Spinal cord (tissue), 10 donors: ENCODE results near the gene NKAIN1. TPM values are rescaled to one million over a fixed set of nuclear protein-coding genes. Genes with fewer than 3 reads are reported as not detected.

Experiments used
- DNase-seq, 6 donors: peaks; one replicate each; pipeline versions ENCODE4 v3.0.0 to v3.0.0-alpha.2; 2013 to 2015; ENCODE audit warnings: low spot score in 6 of 6, low read depth in 4 of 6
- H3K27ac ChIP-seq: one replicate; pipeline ENCODE4 v1.5.1; 2013; ENCODE audit warnings: low read depth, low read length, control low read depth
- H3K27me3 ChIP-seq: one replicate; pipeline ENCODE4 v1.6.1; 2013; ENCODE audit warnings: low read length; ENCODE audit not compliant: control insufficient read depth, insufficient read depth
- H3K36me3 ChIP-seq: one replicate; pipeline ENCODE4 v1.6.1; 2013; ENCODE audit warnings: low read length; ENCODE audit not compliant: control insufficient read depth, insufficient read depth
- H3K4me1 ChIP-seq: one replicate; pipeline ENCODE4 v1.6.1; 2013; ENCODE audit warnings: low read length; ENCODE audit not compliant: control insufficient read depth, insufficient read depth
- H3K4me3 ChIP-seq: one replicate; pipeline ENCODE4 v1.5.1; 2013; ENCODE audit warnings: low read depth, low read length, control low read depth
- H3K9me3 ChIP-seq: one replicate; pipeline ENCODE4 v1.6.1; 2013; ENCODE audit warnings: low read length; ENCODE audit not compliant: control insufficient read depth, insufficient read depth
- WGBS: methylation state at CpG from one replicate; pipeline ENCODE4 v1.1.5; 2013; ENCODE audit warnings: missing lambda C conversion rate; ENCODE audit not compliant: insufficient coverage; 5-methylcytosine and 5-hydroxymethylcytosine counted together
- polyA plus RNA-seq, 2 donors: library from polyadenylated mRNA; unstranded; fragments of 120-200 nt; gene quantifications; one replicate each; pipeline ENCODE4 v1.2.1, GENCODE V29; 2013; ENCODE audit not compliant: insufficient read length in 2 of 2
- total RNA-seq, 2 donors: library from RNA; depleted of rRNA in 1 of 2; stranded (reverse); fragments of 120-200 nt in 1 of 2; fragments of >200 nt in 1 of 2; gene quantifications; one replicate each; pipeline versions ENCODE4 v1.2.3 to v1.2.4, GENCODE V29; 2013 to 2014
- donor health status: healthy.

NKAIN1 gene
- total and polyA plus RNA-seq, 4 donors: 8.8 to 56.5 (median 34.4) TPM

GRCh38 chr1:31238986-31239613, 587 bp downstream of the NKAIN1 start:
- Histone ChIP-seq H3K4me3 (peak overlapping the region; percentile 43), H3K27ac (no peak overlapping the region), H3K4me1 (peaks cover 27% of the 10 kb centered on the region), H3K9me3 (no peaks in the 10 kb centered on the region), H3K36me3 (no peaks in the 10 kb centered on the region), H3K27me3 (peaks cover 17% of the 10 kb centered on the region)
- under 1% methylated on average over 56 of the region's 56 CpGs for WGBS
- DNase-seq: peak in 2 of 6 donors; percentile 83 to 84

DNA sequence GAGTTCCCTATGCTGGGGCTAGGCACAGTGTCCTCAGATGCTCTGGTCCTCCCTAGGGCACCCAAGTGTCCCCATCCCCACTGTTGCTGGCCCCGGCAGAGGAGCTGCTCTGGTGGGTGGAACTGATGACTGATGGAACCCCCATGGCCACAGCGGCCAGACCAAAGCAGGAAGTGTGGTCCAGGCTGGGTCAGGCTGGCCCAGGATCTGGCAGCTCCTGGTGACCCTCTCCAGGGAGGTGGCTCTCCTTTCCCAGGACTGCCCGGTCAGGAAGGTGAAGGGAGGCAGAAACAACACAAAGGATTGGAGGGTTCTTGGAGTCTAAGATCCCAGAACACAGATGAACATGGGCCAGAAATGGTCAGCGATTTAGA, 1.1 kb downstream of the NKAIN1 start:
- WGBS: 20% methylated on average over 4 of the region's 4 CpGs
- DNase-seq: no peak
- H3K9me3 ChIP-seq: no peaks in the 10 kb centered on the region
- H3K27me3 ChIP-seq: peaks cover 17% of the 10 kb centered on the region
- no peaks in the 10 kb centered on the region for H3K36me3 ChIP-seq
- H3K27ac ChIP-seq: no peak overlapping the region
- peaks cover 32% of the 10 kb centered on the region for H3K4me1 ChIP-seq
- H3K4me3 ChIP-seq: peak overlapping the region; percentile 43

- DNase-seq: peak in 1 of 6 donors; percentile 89
- Histone ChIP-seq H3K27me3 (peaks cover 9% of the 10 kb centered on the region), H3K27ac (no peak overlapping the region), H3K36me3 (no peaks in the 10 kb centered on the region), H3K4me3 (no peak overlapping the region), H3K4me1 (peaks cover 30% of the 10 kb centered on the region), H3K9me3 (no peaks in the 10 kb centered on the region)
- no CpG with 5 or more reads among the region's 4 CpGs for WGBS
Observed at GRCh38 chr1:31234870-31235269, 4.8 kb downstream of the NKAIN1 start.

DNA sequence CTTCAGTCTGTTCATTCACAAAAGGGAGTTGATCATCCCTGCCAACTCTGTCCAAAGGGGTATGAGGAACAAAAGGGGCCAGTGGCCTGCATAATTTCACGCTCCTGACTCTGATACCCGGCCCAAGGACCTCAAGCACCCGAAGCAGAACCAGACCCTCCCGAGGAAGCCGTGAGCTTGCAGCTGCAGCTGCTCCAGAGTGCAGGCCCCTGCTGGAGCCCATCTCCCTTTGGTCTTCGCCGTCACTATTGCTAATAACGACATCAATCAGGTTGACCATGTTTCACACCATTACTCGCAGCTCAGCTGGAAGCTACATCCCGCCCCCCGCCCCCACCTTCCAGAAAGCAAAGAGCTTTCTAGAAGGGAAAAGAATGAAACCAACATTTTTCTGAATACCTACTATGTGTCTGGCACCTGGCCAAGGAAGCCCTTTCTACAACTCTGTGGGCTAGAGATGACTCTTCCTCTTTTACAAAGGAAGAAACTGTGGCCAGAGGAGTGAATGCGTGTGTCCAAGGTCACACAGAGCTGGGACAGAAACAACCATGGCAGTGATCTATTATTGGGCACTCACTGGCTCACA, 5.5 kb downstream of the NKAIN1 start:
- DNase-seq: peak in 1 of 6 donors; percentile 70
- Histone ChIP-seq H3K36me3 (no peaks in the 10 kb centered on the region), H3K9me3 (no peaks in the 10 kb centered on the region), H3K4me1 (peaks cover 36% of the 10 kb centered on the region), H3K27ac (no peak overlapping the region), H3K4me3 (no peak overlapping the region), H3K27me3 (peaks cover 9% of the 10 kb centered on the region)
- 31% methylated on average over 6 of the region's 12 CpGs for WGBS

GRCh38 chr1:31232689-31233088, 7.0 kb downstream of the NKAIN1 start:
- Histone ChIP-seq H3K9me3 (no peaks in the 10 kb centered on the region), H3K27ac (no peak overlapping the region), H3K4me1 (peaks cover 33% of the 10 kb centered on the region), H3K27me3 (peaks cover 3% of the 10 kb centered on the region), H3K36me3 (no peaks in the 10 kb centered on the region), H3K4me3 (no peak overlapping the region)
- WGBS: no CpG with 5 or more reads among the region's 2 CpGs
- no peak for DNase-seq

DNA sequence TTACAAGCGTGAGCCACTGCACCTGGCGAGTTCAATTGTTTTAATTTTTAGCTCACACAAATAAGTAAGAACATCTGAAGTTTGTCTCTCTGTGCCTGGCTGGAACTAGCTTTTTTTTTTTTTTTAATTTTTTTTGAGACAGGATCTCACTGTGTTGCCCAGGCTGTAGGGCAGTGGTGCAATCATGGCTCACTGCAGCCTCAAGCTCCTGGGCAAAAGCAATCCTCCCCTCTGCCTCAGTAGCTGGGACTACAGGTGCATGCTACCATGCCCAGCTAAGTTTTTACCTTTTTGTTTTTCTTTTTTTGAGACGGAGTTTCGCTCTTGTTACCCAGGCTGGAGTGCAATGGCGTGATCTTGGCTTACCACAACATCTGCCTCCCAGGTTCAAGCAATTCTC, 7.9 kb downstream of the NKAIN1 start:
- no peak for DNase-seq
- Histone ChIP-seq H3K9me3 (no peaks in the 10 kb centered on the region), H3K4me3 (no peak overlapping the region), H3K27ac (no peak overlapping the region), H3K36me3 (no peaks in the 10 kb centered on the region), H3K27me3 (peaks cover 3% of the 10 kb centered on the region), H3K4me1 (peaks cover 40% of the 10 kb centered on the region)
- WGBS: 100% methylated on average over 3 of the region's 5 CpGs

- WGBS: 55% methylated on average over 3 of the region's 3 CpGs
- no peaks in the 10 kb centered on the region for H3K36me3 ChIP-seq
- H3K4me3 ChIP-seq: no peak overlapping the region
- peaks cover 38% of the 10 kb centered on the region for H3K4me1 ChIP-seq
- DNase-seq: no peak
- no peaks in the 10 kb centered on the region for H3K27me3 ChIP-seq
- H3K27ac ChIP-seq: no peak overlapping the region
- H3K9me3 ChIP-seq: no peaks in the 10 kb centered on the region
Observed at GRCh38 chr1:31230378-31230777, 9.3 kb downstream of the NKAIN1 start.

- no peak overlapping the region for H3K27ac ChIP-seq
- peaks cover 43% of the 10 kb centered on the region for H3K4me1 ChIP-seq
- DNase-seq: no peak
- H3K9me3 ChIP-seq: no peaks in the 10 kb centered on the region
- H3K36me3 ChIP-seq: no peaks in the 10 kb centered on the region
- no peak overlapping the region for H3K4me3 ChIP-seq
- no peaks in the 10 kb centered on the region for H3K27me3 ChIP-seq
Observed at GRCh38 chr1:31228986-31229385, 10.7 kb downstream of the NKAIN1 start.

- Histone ChIP-seq H3K4me3 (no peak overlapping the region), H3K9me3 (no peaks in the 10 kb centered on the region), H3K27me3 (no peaks in the 10 kb centered on the region), H3K27ac (no peak overlapping the region), H3K36me3 (no peaks in the 10 kb centered on the region), H3K4me1 (peaks cover 44% of the 10 kb centered on the region)
- WGBS: 0% methylated on average over 4 of the region's 5 CpGs
- peak; percentile 54 to 99 (median 84) for DNase-seq
Observed at GRCh38 chr1:31227891-31228568, 11.7 kb downstream of the NKAIN1 start.

DNA sequence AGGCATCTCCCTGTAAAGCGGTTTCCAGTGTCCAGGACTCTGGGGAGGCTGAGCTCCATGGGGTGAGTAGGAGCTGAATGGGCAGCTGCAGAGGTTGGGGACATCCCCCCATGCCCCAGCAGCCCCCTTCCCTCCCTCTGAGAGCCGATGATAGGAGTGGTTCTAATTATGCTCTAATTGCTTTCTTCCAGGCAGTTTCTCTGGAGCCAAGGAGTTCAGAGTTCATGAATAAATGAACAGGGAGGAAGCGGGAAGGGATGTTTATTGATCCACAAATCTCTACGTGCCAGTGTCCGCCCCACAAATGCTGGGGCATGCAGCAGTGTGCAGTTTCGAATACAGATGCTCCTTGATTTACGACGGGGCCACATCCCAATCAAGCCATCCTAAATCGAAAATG, 15.6 kb downstream of the NKAIN1 start:
- WGBS: 30% methylated on average over 7 of the region's 9 CpGs
- Histone ChIP-seq H3K27ac (no peak overlapping the region), H3K4me3 (no peak overlapping the region), H3K27me3 (no peaks in the 10 kb centered on the region), H3K9me3 (no peaks in the 10 kb centered on the region), H3K36me3 (no peaks in the 10 kb centered on the region), H3K4me1 (peaks cover 37% of the 10 kb centered on the region)
- DNase-seq: peak in 1 of 6 donors; percentile 78
